Measurements from ENCODE around the gene TRIM8. TPM values are rescaled to one million over a fixed set of nuclear protein-coding genes. Genes with fewer than 3 reads are reported as not detected.

TRIM8 gene
- total and polyA plus RNA-seq, 2 donors (not counting 1 experiment from before 2014, with no cell fraction given), result 44.9 to 74.4 TPM

GRCh38 chr10:102678842-102679289 lies 34.6 kb downstream of the TRIM8 start:
- H3K27ac Mint-ChIP-seq, result no peak overlapping the region
- H3K27me3 ChIP-seq (replicated peaks in 1 of 4; ENCODE audit: control extremely low read depth in 1 of 4, control insufficient read depth in 3 of 4, insufficient read depth in 4 of 4, low read length in 3 of 4), result no peaks in the 10 kb centered on the region
- H3K4me1 ChIP-seq (ENCODE audit: control insufficient read depth in 2 of 2, insufficient read depth in 2 of 2, low read length in 2 of 2), result peaks cover 24 to 27% of the 10 kb centered on the region in 2 donors
- POLR2A ChIA-PET, result interaction anchor here (6.0 kb wide), 1 partner anchor 33 kb away, joined by 49 read pairs; the partner anchor contains the start of gene TRIM8
- no peaks in the 10 kb centered on the region for H3K36me3 ChIP-seq (replicated peaks in 1 of 2; ENCODE audit: control extremely low read depth in 1 of 2, control insufficient read depth in 1 of 2, extremely low read depth in 1 of 2, insufficient read depth in 2 of 2, low read length in 1 of 2)
- intact Hi-C loops (cut with micrococcal nuclease), result loop anchor here (5.0 kb wide), 1 partner anchor 33 kb away; the partner anchor contains the start of genes ARL3 and SFXN2
- peak overlapping the region in 1 of 2 donors; percentile 2 for H3K27ac ChIP-seq (ENCODE audit: low read length in 2 of 2)
- H2AFZ ChIP-seq (ENCODE audit: insufficient read depth, low read depth, low read length, poor library complexity, severe bottlenecking), result no peak overlapping the region
- no peaks in the 10 kb centered on the region for H3K9me3 ChIP-seq (ENCODE audit: control extremely low read depth in 1 of 3, control insufficient read depth in 2 of 3, insufficient read depth in 1 of 3, low read length in 2 of 3)
- H4K20me1 ChIP-seq (ENCODE audit: control insufficient read depth, insufficient read depth, low read length, poor library complexity, severe bottlenecking), result no peaks in the 10 kb centered on the region
- DNase-seq (peak; percentile 33), ATAC-seq (ENCODE audit: low read depth) (peak; percentile 48)
- 29% methylated on average over 9 of the region's 9 CpGs for WGBS (ENCODE audit: insufficient coverage)
- H3K27me3 Mint-ChIP-seq, result no peaks in the 10 kb centered on the region
- no peaks in the 10 kb centered on the region for H3K9me3 Mint-ChIP-seq (ENCODE audit: insufficient read depth)
- H3K4me1 Mint-ChIP-seq, result peaks cover 33% of the 10 kb centered on the region
- no peak overlapping the region for H3K9ac ChIP-seq (ENCODE audit: low read length)
- no peak overlapping the region for H3K4me3 Mint-ChIP-seq
- TF ChIP-seq CTCF (IDR thresholded peaks at IDR 0.05) (no peak), EZH2 (IDR thresholded peaks at IDR 0.05; ENCODE audit: borderline replicate concordance, insufficient read depth, low read depth, low read length, poor library complexity, severe bottlenecking) (no peak)
- peak overlapping the region; percentile 3 for H3K4me2 ChIP-seq (replicated peaks; ENCODE audit: low read depth, low read length, poor library complexity, severe bottlenecking)
- CTCF ChIA-PET, result interaction anchor here (0.6 to 7.3 kb wide), 11 partner anchors 9 to 103 kb away, joined by 3 to 50 read pairs (median 5); partner anchors contain the start of genes ARL3, SFXN2 and TRIM8
- no peaks in the 10 kb centered on the region for H3K79me2 ChIP-seq (ENCODE audit: control insufficient read depth, insufficient read depth, low read length)
- H3K4me3 ChIP-seq (ENCODE audit: control extremely low read depth in 1 of 5, extremely low read depth in 1 of 5, insufficient read depth in 1 of 5, low read depth in 2 of 5, low read length in 4 of 5), result no peak overlapping the region

- ChIA-PET POLR2A (interaction anchor here (6.0 kb wide), 1 partner anchor 34 kb away, joined by 49 read pairs; the partner anchor contains the start of gene TRIM8), CTCF (interaction anchor here (0.6 to 7.3 kb wide), 5 partner anchors 15 to 86 kb away, joined by 4 to 50 read pairs (median 14); partner anchors contain the start of genes ARL3, SFXN2 and TRIM8)
- Histone ChIP-seq H3K79me2 (ENCODE audit: control insufficient read depth, insufficient read depth, low read length) (no peaks in the 10 kb centered on the region), H3K9me3 (ENCODE audit: control extremely low read depth in 1 of 3, control insufficient read depth in 2 of 3, insufficient read depth in 1 of 3, low read length in 2 of 3) (no peaks in the 10 kb centered on the region), H4K20me1 (ENCODE audit: control insufficient read depth, insufficient read depth, low read length, poor library complexity, severe bottlenecking) (no peaks in the 10 kb centered on the region), H3K4me1 (ENCODE audit: control insufficient read depth in 2 of 2, insufficient read depth in 2 of 2, low read length in 2 of 2) (peaks cover 16 to 19% of the 10 kb centered on the region in 2 donors), H3K36me3 (replicated peaks in 1 of 2; ENCODE audit: control extremely low read depth in 1 of 2, control insufficient read depth in 1 of 2, extremely low read depth in 1 of 2, insufficient read depth in 2 of 2, low read length in 1 of 2) (no peaks in the 10 kb centered on the region), H3K9ac (ENCODE audit: low read length) (no peak overlapping the region), H3K27ac (ENCODE audit: low read length in 2 of 2) (no peak overlapping the region), H3K4me3 (ENCODE audit: control extremely low read depth in 1 of 5, extremely low read depth in 1 of 5, insufficient read depth in 1 of 5, low read depth in 2 of 5, low read length in 4 of 5) (no peak overlapping the region), H3K27me3 (replicated peaks in 1 of 4; ENCODE audit: control extremely low read depth in 1 of 4, control insufficient read depth in 3 of 4, insufficient read depth in 4 of 4, low read length in 3 of 4) (no peaks in the 10 kb centered on the region), H3K4me2 (replicated peaks; ENCODE audit: low read depth, low read length, poor library complexity, severe bottlenecking) (no peak overlapping the region), H2AFZ (ENCODE audit: insufficient read depth, low read depth, low read length, poor library complexity, severe bottlenecking) (no peak overlapping the region)
- Mint-ChIP-seq H3K4me1 (peaks cover 27% of the 10 kb centered on the region), H3K4me3 (no peak overlapping the region), H3K27me3 (no peaks in the 10 kb centered on the region), H3K9me3 (ENCODE audit: insufficient read depth) (no peaks in the 10 kb centered on the region), H3K27ac (no peak overlapping the region)
- TF ChIP-seq EZH2 (IDR thresholded peaks at IDR 0.05; ENCODE audit: borderline replicate concordance, insufficient read depth, low read depth, low read length, poor library complexity, severe bottlenecking) (no peak), CTCF (IDR thresholded peaks at IDR 0.05) (no peak)
- DNase-seq (no peak), ATAC-seq (ENCODE audit: low read depth) (no peak)
- WGBS (ENCODE audit: insufficient coverage), result 96% methylated on average over 3 of the region's 4 CpGs
- intact Hi-C loops (cut with micrococcal nuclease), result loop anchor here (5.0 kb wide), 1 partner anchor 33 kb away; the partner anchor contains the start of genes ARL3 and SFXN2
Measured at GRCh38 chr10:102679596-102679995, 35.3 kb downstream of the TRIM8 start.
